GM13976 (cell line): ENCODE results near the gene RPL7A.
A peak's percentile ranks its signal among the peaks of the same experiment; 100 is the strongest.

Experiments
- DNase-seq: peaks from one replicate; pipeline ENCODE4 v3.0.0; 2012; ENCODE audit warnings: low spot score
- in situ Hi-C: fragments of 300-500 bp; cut with MboI; formaldehyde crosslinking; loops from one replicate; pipeline ENCODE4 v1.12.0; 2022; ENCODE audit warnings: low sequenced_read_pairs, mixed read lengths, inconsistent platforms; ENCODE audit not compliant: unreplicated experiment
- TF ChIP-seq, protein P1 (sequence below): IDR thresholded peaks from 2 replicates; pipeline ENCODE4 v1.5.1; 2012; ENCODE audit warnings: borderline replicate concordance, mild to moderate bottlenecking; ENCODE audit not compliant: insufficient read depth; ENCODE audit errors: extremely low read depth, missing control alignments, control extremely low read depth

RPL7A gene

DNA sequence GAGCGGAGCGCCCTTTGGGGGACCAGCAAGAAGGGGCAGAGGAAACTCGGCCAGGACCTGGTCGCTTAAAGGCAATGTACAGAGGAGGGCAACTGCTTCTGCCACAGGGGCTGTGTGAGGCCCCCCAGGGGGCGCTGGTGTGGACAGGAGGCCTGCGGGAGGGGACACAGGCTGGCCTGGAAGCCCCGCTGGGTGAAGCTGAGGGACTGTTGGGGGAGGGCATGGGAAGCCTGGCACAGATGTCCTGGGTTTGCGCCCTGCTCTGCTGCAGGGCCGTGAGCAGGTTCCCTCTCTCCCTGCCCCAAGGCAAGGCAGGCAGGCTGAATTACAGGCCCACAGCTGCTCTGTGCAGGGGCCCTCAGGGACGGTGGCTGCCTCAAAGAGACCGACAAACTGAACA is 5.4 kb upstream of the RPL7A start:
- TF ChIP-seq, protein P1, sequence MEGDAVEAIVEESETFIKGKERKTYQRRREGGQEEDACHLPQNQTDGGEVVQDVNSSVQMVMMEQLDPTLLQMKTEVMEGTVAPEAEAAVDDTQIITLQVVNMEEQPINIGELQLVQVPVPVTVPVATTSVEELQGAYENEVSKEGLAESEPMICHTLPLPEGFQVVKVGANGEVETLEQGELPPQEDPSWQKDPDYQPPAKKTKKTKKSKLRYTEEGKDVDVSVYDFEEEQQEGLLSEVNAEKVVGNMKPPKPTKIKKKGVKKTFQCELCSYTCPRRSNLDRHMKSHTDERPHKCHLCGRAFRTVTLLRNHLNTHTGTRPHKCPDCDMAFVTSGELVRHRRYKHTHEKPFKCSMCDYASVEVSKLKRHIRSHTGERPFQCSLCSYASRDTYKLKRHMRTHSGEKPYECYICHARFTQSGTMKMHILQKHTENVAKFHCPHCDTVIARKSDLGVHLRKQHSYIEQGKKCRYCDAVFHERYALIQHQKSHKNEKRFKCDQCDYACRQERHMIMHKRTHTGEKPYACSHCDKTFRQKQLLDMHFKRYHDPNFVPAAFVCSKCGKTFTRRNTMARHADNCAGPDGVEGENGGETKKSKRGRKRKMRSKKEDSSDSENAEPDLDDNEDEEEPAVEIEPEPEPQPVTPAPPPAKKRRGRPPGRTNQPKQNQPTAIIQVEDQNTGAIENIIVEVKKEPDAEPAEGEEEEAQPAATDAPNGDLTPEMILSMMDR, result peak; percentile 19
- in situ Hi-C loops, result no loop called here
- DNase-seq, result no peak

DNA sequence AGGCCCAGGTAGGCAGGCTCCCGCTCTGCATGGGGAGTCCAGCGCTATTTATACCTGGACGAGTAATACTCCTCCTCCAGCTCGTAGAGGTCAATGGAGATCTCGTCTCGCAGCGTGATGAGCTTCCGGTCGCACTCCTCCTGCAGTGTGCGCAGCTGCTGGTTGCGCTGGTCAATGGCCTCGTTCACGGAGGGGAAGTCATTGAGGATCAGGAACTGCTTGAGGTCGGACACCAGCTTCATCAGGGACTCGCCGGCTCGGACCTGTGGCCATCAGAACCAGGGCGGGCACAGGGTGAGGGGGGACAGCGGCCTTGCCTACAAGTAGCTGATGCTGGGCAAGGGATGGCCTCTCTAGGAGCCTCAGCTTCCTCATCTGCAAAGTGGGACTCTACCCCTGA is 3.9 kb upstream of the RPL7A start:
- in situ Hi-C loops, result no loop called here
- TF ChIP-seq, protein P1, result no peak
- DNase-seq, result no peak

DNA sequence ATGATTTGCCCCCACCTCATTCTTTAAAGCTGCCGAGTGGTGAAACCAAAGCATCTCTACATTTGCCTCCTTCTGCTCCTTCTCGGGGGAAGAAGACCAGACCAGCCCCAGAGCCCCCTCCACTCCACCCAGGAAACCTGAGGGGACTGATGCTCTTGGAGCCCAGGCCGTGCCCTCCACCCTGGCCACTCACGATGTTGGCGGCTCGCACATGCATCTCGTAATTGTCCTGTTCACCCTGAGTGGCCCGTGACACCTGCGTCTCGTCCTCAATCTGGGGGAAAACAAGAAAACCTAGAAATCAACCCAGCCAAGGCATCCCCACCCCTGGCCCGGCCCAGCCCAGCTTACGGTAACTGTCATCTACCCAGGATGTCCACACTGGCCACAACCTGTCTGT is 3.0 kb upstream of the RPL7A start:
- in situ Hi-C loops, result no loop called here
- no peak for DNase-seq
- TF ChIP-seq, protein P1, result no peak

DNA sequence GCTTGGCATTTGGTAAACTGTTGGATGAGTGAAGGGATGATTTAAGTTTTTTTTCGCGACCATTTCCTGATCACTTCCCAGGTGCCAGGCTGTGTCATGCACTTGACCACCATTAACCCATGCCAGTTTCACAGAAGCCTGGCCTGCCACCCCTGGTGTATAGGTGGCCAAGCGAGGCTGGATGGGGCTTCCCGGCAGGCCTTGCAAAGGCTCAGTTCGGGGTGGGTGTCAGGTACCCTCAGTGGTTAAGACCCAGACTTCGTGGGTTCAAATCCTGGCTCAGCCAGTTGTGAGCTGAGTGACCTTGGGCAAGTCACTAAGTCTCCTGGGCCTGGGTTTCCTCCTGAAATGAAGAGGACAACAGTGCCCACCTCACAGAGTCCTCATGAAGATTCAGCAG is 2.4 kb upstream of the RPL7A start:
- in situ Hi-C loops, result no loop called here
- DNase-seq, result no peak
- TF ChIP-seq, protein P1, result no peak

DNA sequence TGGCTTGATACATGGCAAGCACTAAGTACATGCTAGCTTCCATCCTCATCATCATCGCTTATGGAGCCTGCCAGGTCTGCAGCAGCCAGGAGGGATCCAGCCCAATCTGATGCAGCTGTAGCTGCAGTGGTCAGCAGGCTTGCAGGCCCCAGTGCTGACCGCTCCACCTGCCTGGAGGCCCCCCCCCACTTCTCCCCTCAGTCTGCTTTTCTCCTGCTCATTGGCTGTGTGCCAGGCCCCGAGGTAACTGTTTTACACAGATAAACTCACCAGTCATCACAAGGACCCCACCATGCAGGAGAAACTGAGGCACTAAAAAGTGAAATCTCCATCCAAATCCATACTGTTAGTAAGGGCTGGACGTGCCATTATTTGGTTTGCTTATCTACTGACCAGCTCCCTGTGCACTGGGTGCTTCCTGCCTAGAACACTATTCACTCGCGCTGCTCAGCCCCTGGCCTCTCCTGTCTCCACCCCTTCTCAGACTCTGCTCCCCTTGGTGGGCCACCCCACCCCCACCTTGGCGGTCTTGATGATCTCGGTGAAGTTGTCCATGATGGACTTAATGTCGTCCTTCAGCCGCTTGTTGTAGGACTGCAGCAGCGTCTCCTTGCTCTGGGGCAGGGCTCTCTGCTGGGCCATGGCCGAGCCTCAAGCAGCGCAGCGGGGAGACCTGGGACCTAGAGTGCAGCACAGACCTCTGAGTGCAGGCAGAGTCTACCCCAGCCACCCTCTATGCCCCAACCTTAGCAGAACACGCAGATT is 1.8 kb upstream of the RPL7A start:
- DNase-seq, result no peak
- in situ Hi-C loops, result no loop called here
- TF ChIP-seq, protein P1, result no peak

DNA sequence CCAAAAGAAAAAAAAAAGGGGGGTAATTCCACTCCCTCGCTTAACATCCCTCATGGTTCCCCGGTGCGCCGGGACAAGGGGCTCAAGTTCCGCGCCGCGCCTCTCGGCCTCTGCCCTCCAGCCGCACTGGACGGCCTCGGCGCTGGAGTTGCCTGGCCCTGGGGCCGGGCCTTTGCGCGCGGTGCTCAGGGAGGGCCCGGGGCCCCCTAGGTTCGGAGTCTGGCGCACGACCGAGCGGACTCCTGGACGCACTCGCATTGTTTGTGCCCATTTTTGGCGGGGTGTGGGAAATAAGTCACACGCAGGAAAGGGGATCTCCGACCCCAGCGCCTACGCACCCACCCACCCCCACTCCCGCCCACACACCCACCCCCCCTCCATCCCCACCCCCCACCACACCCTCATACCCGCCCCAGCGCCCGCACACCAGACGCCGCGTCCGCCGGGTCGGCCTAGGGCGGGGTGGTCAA is 468 bp upstream of the RPL7A start:
- TF ChIP-seq, protein P1, result no peak
- DNase-seq, result peak; percentile 79
- in situ Hi-C loops, result no loop called here
